Stomach (tissue), 4 donors: ENCODE data around the gene KRT37.

Experiments
- POLR2AphosphoS5 ChIP-seq, 3 donors: sonication (generic); formaldehyde crosslinking; IDR thresholded peaks; one replicate each; pipeline ENCODE4 v1.6.1; 2016; ENCODE audit warnings: antibody characterized with exemption in 3 of 3
- TF ChIP-seq, protein P1 (sequence below), 7 experiments: fragments of 450-650 bp in 4 of 7; fragments of 200-600 bp in 3 of 7; sonication (generic) in 3 of 7; IDR thresholded peaks; one replicate each; pipeline ENCODE4 v1.5.1; 2016 to 2019; ENCODE audit warnings: antibody characterized with exemption in 7 of 7, control low read depth in 2 of 7, mild to moderate bottlenecking in 1 of 7

GRCh38 chr17:41424111-41424635, at the start of gene KRT37:
- no peak for TF ChIP-seq POLR2AphosphoS5 (IDR thresholded peaks at IDR 0.05)
- TF ChIP-seq, protein P1, sequence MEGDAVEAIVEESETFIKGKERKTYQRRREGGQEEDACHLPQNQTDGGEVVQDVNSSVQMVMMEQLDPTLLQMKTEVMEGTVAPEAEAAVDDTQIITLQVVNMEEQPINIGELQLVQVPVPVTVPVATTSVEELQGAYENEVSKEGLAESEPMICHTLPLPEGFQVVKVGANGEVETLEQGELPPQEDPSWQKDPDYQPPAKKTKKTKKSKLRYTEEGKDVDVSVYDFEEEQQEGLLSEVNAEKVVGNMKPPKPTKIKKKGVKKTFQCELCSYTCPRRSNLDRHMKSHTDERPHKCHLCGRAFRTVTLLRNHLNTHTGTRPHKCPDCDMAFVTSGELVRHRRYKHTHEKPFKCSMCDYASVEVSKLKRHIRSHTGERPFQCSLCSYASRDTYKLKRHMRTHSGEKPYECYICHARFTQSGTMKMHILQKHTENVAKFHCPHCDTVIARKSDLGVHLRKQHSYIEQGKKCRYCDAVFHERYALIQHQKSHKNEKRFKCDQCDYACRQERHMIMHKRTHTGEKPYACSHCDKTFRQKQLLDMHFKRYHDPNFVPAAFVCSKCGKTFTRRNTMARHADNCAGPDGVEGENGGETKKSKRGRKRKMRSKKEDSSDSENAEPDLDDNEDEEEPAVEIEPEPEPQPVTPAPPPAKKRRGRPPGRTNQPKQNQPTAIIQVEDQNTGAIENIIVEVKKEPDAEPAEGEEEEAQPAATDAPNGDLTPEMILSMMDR (IDR thresholded peaks at IDR 0.05), result no peak
